ENCODE measurements around the gene ADIPOR2. TPM values are rescaled to one million over a fixed set of nuclear protein-coding genes. Genes with fewer than 3 reads are reported as not detected.

The ADIPOR2 gene
- total and polyA plus RNA-seq, 2 of the 4 experiments (the other 2 are of a cell fraction) = 20.0 to 24.9 TPM

DNA sequence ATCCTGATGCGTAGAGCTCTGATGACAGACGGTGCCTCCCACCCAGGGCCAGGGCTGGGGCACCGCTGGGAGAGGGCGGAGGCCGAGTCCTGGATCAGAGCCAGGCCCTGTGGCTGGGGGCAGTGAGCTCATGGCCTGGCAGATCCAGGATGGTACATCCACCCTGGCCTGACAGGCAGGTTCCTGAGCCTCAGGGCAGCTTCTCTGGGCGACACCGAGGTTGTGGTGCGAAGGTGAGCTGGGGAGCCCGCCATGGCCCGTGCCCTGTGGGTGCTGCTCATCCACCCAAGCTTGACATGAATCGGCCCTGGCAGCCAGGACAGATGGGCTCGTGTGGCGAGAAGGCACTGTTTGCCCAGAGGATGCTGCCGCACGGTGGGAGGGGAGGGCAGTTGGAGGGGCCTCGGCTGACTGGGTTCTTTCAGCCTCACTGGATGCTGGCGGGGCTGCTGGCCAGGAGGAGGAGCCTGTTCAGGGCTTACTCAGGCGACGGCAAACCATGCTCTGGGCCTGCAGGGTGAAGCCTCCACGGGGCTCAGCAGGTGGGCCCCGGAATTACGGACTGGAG, 146.1 kb downstream of the ADIPOR2 start:
- WGBS, 2 experiments (ENCODE audit: extremely low coverage in 2 of 2, insufficient read length in 1 of 2) = 76% methylated on average over 16 of the region's 22 CpGs; no CpG with 5 or more reads in 1 of the 2 experiments
- H3K36me3 ChIP-seq (ENCODE audit: control insufficient read depth, insufficient read depth, low read length) = no peaks in the 10 kb centered on the region
- POLR2A ChIA-PET (ENCODE audit: unreplicated experiment) = no interaction called here
- no peak overlapping the region for H3K4me3 ChIP-seq (ENCODE audit: insufficient read depth, low read depth, low read length)
- no peak overlapping the region for H3K18ac ChIP-seq (ENCODE audit: low read depth, low read length)
- in situ Hi-C loops (cut with MboI; ENCODE audit: low sequenced_read_pairs) = no loop called here
- no peaks in the 10 kb centered on the region for H3K4me1 ChIP-seq (ENCODE audit: control insufficient read depth, insufficient read depth, low read length)
- intact Hi-C loops (cut with micrococcal nuclease) = no loop called here
- no peak for ATAC-seq (ENCODE audit: low read depth)
- H4K91ac ChIP-seq (ENCODE audit: insufficient read depth, low read depth, low read length) = no peak overlapping the region
- no peak overlapping the region for H2BK120ac ChIP-seq (ENCODE audit: low read depth, low read length)
- H3K27ac ChIP-seq (ENCODE audit: insufficient read depth, low read length) = no peak overlapping the region
- no peak overlapping the region; the same call in 1 of the 2 replicates for H2AK5ac ChIP-seq (ENCODE audit: low read depth, low read length)
- no peak overlapping the region for H2BK5ac ChIP-seq (ENCODE audit: low read depth, low read length, poor library complexity, severe bottlenecking)
- TF ChIP-seq CHD1 (IDR thresholded peaks at IDR 0.05; ENCODE audit: low read depth, low read length) = no peak
- no peak for TF ChIP-seq RCOR1 (IDR thresholded peaks at IDR 0.05; ENCODE audit: insufficient replicate concordance, low read length)
- TF ChIP-seq, protein P1, sequence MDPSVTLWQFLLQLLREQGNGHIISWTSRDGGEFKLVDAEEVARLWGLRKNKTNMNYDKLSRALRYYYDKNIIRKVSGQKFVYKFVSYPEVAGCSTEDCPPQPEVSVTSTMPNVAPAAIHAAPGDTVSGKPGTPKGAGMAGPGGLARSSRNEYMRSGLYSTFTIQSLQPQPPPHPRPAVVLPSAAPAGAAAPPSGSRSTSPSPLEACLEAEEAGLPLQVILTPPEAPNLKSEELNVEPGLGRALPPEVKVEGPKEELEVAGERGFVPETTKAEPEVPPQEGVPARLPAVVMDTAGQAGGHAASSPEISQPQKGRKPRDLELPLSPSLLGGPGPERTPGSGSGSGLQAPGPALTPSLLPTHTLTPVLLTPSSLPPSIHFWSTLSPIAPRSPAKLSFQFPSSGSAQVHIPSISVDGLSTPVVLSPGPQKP (IDR thresholded peaks at IDR 0.05; ENCODE audit: borderline replicate concordance, low read depth, low read length) = no peak
- TF ChIP-seq MAZ (IDR thresholded peaks at IDR 0.05; ENCODE audit: borderline replicate concordance, low read depth, low read length) = no peak
- no peak for TF ChIP-seq RAD21 (IDR thresholded peaks at IDR 0.05; ENCODE audit: low read length)
- no peak for TF ChIP-seq SMC3 (IDR thresholded peaks at IDR 0.05; ENCODE audit: low read depth, low read length)
- no peak for TF ChIP-seq BHLHE40 (IDR thresholded peaks at IDR 0.05; ENCODE audit: low read depth, low read length)
- TF ChIP-seq, protein P2, sequence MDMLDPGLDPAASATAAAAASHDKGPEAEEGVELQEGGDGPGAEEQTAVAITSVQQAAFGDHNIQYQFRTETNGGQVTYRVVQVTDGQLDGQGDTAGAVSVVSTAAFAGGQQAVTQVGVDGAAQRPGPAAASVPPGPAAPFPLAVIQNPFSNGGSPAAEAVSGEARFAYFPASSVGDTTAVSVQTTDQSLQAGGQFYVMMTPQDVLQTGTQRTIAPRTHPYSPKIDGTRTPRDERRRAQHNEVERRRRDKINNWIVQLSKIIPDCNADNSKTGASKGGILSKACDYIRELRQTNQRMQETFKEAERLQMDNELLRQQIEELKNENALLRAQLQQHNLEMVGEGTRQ (IDR thresholded peaks at IDR 0.05; ENCODE audit: low read depth, low read length) = no peak
- no peak for TF ChIP-seq CEBPB (IDR thresholded peaks at IDR 0.05; ENCODE audit: low read depth, low read length)
- TF ChIP-seq, protein P3, sequence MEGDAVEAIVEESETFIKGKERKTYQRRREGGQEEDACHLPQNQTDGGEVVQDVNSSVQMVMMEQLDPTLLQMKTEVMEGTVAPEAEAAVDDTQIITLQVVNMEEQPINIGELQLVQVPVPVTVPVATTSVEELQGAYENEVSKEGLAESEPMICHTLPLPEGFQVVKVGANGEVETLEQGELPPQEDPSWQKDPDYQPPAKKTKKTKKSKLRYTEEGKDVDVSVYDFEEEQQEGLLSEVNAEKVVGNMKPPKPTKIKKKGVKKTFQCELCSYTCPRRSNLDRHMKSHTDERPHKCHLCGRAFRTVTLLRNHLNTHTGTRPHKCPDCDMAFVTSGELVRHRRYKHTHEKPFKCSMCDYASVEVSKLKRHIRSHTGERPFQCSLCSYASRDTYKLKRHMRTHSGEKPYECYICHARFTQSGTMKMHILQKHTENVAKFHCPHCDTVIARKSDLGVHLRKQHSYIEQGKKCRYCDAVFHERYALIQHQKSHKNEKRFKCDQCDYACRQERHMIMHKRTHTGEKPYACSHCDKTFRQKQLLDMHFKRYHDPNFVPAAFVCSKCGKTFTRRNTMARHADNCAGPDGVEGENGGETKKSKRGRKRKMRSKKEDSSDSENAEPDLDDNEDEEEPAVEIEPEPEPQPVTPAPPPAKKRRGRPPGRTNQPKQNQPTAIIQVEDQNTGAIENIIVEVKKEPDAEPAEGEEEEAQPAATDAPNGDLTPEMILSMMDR (conservative IDR thresholded peaks at IDR 0.05; ENCODE audit: low read depth, low read length) = no peak
- TF ChIP-seq NFE2L2 (IDR thresholded peaks at IDR 0.05; ENCODE audit: low read depth, low read length) = no peak
- no peak for TF ChIP-seq MXI1 (IDR thresholded peaks at IDR 0.05; ENCODE audit: borderline replicate concordance, low read depth, low read length)
- no peak for TF ChIP-seq FOS (IDR thresholded peaks at IDR 0.05; ENCODE audit: low read depth, low read length)
- no peak for TF ChIP-seq RFX5 (IDR thresholded peaks at IDR 0.05; ENCODE audit: low read depth, low read length)
- TF ChIP-seq POLR2A (IDR thresholded peaks at IDR 0.05; ENCODE audit: low read depth, low read length) = no peak
- TF ChIP-seq MAFK (IDR thresholded peaks at IDR 0.05; ENCODE audit: low read depth, low read length) = no peak
- no peak overlapping the region for H3K4ac ChIP-seq (ENCODE audit: low read depth, low read length)
- H4K8ac ChIP-seq (ENCODE audit: low read depth in 2 of 2, low read length in 2 of 2) = no peak overlapping the region
- no peaks in the 10 kb centered on the region for H3K9me3 ChIP-seq (ENCODE audit: control insufficient read depth, insufficient read depth, low read length)
- H3K9me1 ChIP-seq (ENCODE audit: insufficient read depth, low read length) = no peaks in the 10 kb centered on the region
- DNase-seq = no peak
- H2AK9ac ChIP-seq (replicated peaks; ENCODE audit: low read depth, low read length, poor library complexity) = no peak overlapping the region
- H3K27me3 ChIP-seq (ENCODE audit: control insufficient read depth, insufficient read depth, low read length) = peaks cover 54% of the 10 kb centered on the region
- CTCF ChIA-PET = no interaction called here
- H3K4me2 ChIP-seq (ENCODE audit: low read depth, low read length) = no peak overlapping the region
- no peak overlapping the region for H3K23ac ChIP-seq (ENCODE audit: low read depth, low read length)
- no peaks in the 10 kb centered on the region for H3K79me1 ChIP-seq (ENCODE audit: low read depth in 1 of 2, low read length in 2 of 2)
- H2AFZ ChIP-seq (replicated peaks; ENCODE audit: low read length, poor library complexity) = no peak overlapping the region
- dilution Hi-C loops (cut with HindIII; ENCODE audit: low sequenced_read_pairs, unreplicated experiment) = no loop called here
- H4K20me1 ChIP-seq (ENCODE audit: insufficient read depth, low read length) = no peaks in the 10 kb centered on the region
- no TSS peak for BruUV-seq (replicated peaks)
- no peak overlapping the region for H3K9ac ChIP-seq (ENCODE audit: low read depth, low read length)
- H4K5ac ChIP-seq (ENCODE audit: low read depth, low read length) = no peak overlapping the region
- H3K14ac ChIP-seq (replicated peaks; ENCODE audit: low read depth, low read length) = no peak overlapping the region
- no peak overlapping the region for H3K56ac ChIP-seq (ENCODE audit: extremely low read depth, insufficient read depth, low read length)
- H2BK20ac ChIP-seq (ENCODE audit: low read depth, low read length) = no peak overlapping the region
- no peak overlapping the region for H2BK15ac ChIP-seq (ENCODE audit: low read depth, low read length)
